Ectodermal cell (in vitro differentiated cells): Measurements from ENCODE around the gene TIMM8B. TPM values are rescaled to one million over a fixed set of nuclear protein-coding genes. Genes with fewer than 3 reads are reported as not detected.
A peak's percentile ranks its signal among the peaks of the same experiment; 100 is the strongest.

Experiments used
- H3K27ac ChIP-seq: 2 replicates; pipeline ENCODE4 v1.7.0; 2013; ENCODE audit warnings: mild to moderate bottlenecking, low read depth, low read length; ENCODE audit not compliant: insufficient read depth, poor library complexity, severe bottlenecking
- H3K27me3 ChIP-seq: 2 replicates; pipeline ENCODE4 v1.7.0; 2013; ENCODE audit warnings: mild to moderate bottlenecking, low read length; ENCODE audit not compliant: insufficient read depth, control insufficient read depth, poor library complexity, severe bottlenecking
- H3K36me3 ChIP-seq: one replicate; pipeline ENCODE4 v1.7.0; 2013; ENCODE audit warnings: low read length; ENCODE audit not compliant: control insufficient read depth, insufficient read depth
- H3K4me1 ChIP-seq: one replicate; pipeline ENCODE4 v1.7.0; 2013; ENCODE audit warnings: low read length; ENCODE audit not compliant: control insufficient read depth, insufficient read depth
- H3K4me3 ChIP-seq: 2 replicates; pipeline ENCODE4 v1.7.0; 2013; ENCODE audit warnings: low read depth, low read length, control low read depth; ENCODE audit not compliant: insufficient read depth
- H3K9me3 ChIP-seq: 2 replicates; pipeline ENCODE4 v1.7.0; 2013; ENCODE audit warnings: mild to moderate bottlenecking, low read length, moderate library complexity; ENCODE audit not compliant: control insufficient read depth
- WGBS, 2 experiments: methylation state at CpG; one replicate each; pipeline ENCODE4 v1.1.7; 2013; ENCODE audit warnings: missing lambda C conversion rate in 2 of 2; 5-methylcytosine and 5-hydroxymethylcytosine counted together
- polyA plus RNA-seq, 4 experiments: library from polyadenylated mRNA; stranded (reverse); fragments of 50-300 nt; gene quantifications; one replicate each; pipeline ENCODE4 v1.2.3, GENCODE V29; 2013

TIMM8B gene
- 86.6 TPM for polyA plus RNA-seq (2013, experiment 1 of 4)
- polyA plus RNA-seq (2013, experiment 2 of 4), result 71.8 TPM
- 76.2 TPM for polyA plus RNA-seq (2013, experiment 3 of 4)
- polyA plus RNA-seq (2013, experiment 4 of 4), result 80.1 TPM

- H3K9me3 ChIP-seq, result no peaks in the 10 kb centered on the region
- H3K4me1 ChIP-seq, result peaks cover 9% of the 10 kb centered on the region
- peaks cover 29% of the 10 kb centered on the region for H3K36me3 ChIP-seq
- H3K27me3 ChIP-seq, result no peaks in the 10 kb centered on the region
- 0% methylated on average over 45 of the region's 45 CpGs for WGBS, 2 experiments
- H3K4me3 ChIP-seq, result peak within 1 kb of the TSS; percentile 99
- H3K27ac ChIP-seq, result peak within 1 kb of the TSS; percentile 19
These were observed at the start of gene TIMM8B, which contains the start of gene SDHD for GRCh38 chr11:112086422-112087191. TSS of gene TIMM8B (minus strand) at chr11:112086756. CDS start at chr11:112086723, 33 bp downstream. TSS of gene SDHD (plus strand) at chr11:112086873. CDS start at chr11:112086908, 35 bp downstream.

- Histone ChIP-seq H3K36me3 (no peaks in the 10 kb centered on the region), H3K27me3 (no peaks in the 10 kb centered on the region), H3K9me3 (no peaks in the 10 kb centered on the region), H3K4me1 (no peaks in the 10 kb centered on the region), H3K4me3 (no peak overlapping the region), H3K27ac (no peak overlapping the region)
- WGBS, 2 experiments, result 95 to 99% methylated on average over 2 of the region's 4 CpGs
These were observed 47.9 kb upstream of the TIMM8B start for GRCh38 chr11:112134473-112134872.

- 92 to 93% methylated on average over 2 of the region's 2 CpGs for WGBS, 2 experiments
- no peak overlapping the region for H3K4me3 ChIP-seq
These were observed 46.2 kb upstream of the TIMM8B start for GRCh38 chr11:112132737-112133136.

GRCh38 chr11:112129656-112130055 is 43.1 kb upstream of the TIMM8B start:
- Histone ChIP-seq H3K27me3 (no peaks in the 10 kb centered on the region), H3K4me3 (no peak overlapping the region), H3K36me3 (no peaks in the 10 kb centered on the region), H3K4me1 (no peaks in the 10 kb centered on the region), H3K27ac (no peak overlapping the region), H3K9me3 (no peaks in the 10 kb centered on the region)
- WGBS, 2 experiments, result 93 to 99% methylated on average over 5 of the region's 5 CpGs

More at GRCh38 chr11:112132737-112133136, 46.2 kb upstream of the TIMM8B start:
- no peaks in the 10 kb centered on the region for H3K9me3 ChIP-seq
- H3K27me3 ChIP-seq, result no peaks in the 10 kb centered on the region
- H3K27ac ChIP-seq, result no peak overlapping the region
- no peaks in the 10 kb centered on the region for H3K4me1 ChIP-seq
- no peaks in the 10 kb centered on the region for H3K36me3 ChIP-seq

- Histone ChIP-seq H3K36me3 (no peaks in the 10 kb centered on the region), H3K27me3 (no peaks in the 10 kb centered on the region), H3K27ac (no peak overlapping the region), H3K9me3 (no peaks in the 10 kb centered on the region), H3K4me3 (no peak overlapping the region), H3K4me1 (no peaks in the 10 kb centered on the region)
- WGBS, 2 experiments, result 84 to 85% methylated on average over 3 of the region's 3 CpGs
These were observed 42.0 kb upstream of the TIMM8B start for GRCh38 chr11:112128483-112129121.

- no peak overlapping the region for H3K4me3 ChIP-seq
- no peak overlapping the region for H3K27ac ChIP-seq
- no peaks in the 10 kb centered on the region for H3K4me1 ChIP-seq
- WGBS, 2 experiments, result 91 to 98% methylated on average over 2 of the region's 2 CpGs
- H3K9me3 ChIP-seq, result no peaks in the 10 kb centered on the region
- H3K27me3 ChIP-seq, result no peaks in the 10 kb centered on the region
- H3K36me3 ChIP-seq, result no peaks in the 10 kb centered on the region
These were observed 40.5 kb upstream of the TIMM8B start for GRCh38 chr11:112127056-112127455.

- H3K27me3 ChIP-seq, result no peaks in the 10 kb centered on the region
- no peaks in the 10 kb centered on the region for H3K4me1 ChIP-seq
- no peak overlapping the region for H3K4me3 ChIP-seq
- 95 to 98% methylated on average over 4 of the region's 4 CpGs for WGBS, 2 experiments
- no peak overlapping the region for H3K27ac ChIP-seq
- H3K9me3 ChIP-seq, result no peaks in the 10 kb centered on the region
- no peaks in the 10 kb centered on the region for H3K36me3 ChIP-seq
These were observed 36.6 kb upstream of the TIMM8B start for GRCh38 chr11:112123129-112123528.

- no peaks in the 10 kb centered on the region for H3K27me3 ChIP-seq
- 88 to 92% methylated on average over 4 to 5 of the region's 5 CpGs for WGBS, 2 experiments
- no peak overlapping the region for H3K4me3 ChIP-seq
- H3K4me1 ChIP-seq, result no peaks in the 10 kb centered on the region
- H3K27ac ChIP-seq, result no peak overlapping the region
- no peaks in the 10 kb centered on the region for H3K36me3 ChIP-seq
- no peaks in the 10 kb centered on the region for H3K9me3 ChIP-seq
These were observed 35.5 kb upstream of the TIMM8B start for GRCh38 chr11:112121981-112122615.

- Histone ChIP-seq H3K27me3 (no peaks in the 10 kb centered on the region), H3K27ac (no peak overlapping the region), H3K9me3 (no peaks in the 10 kb centered on the region), H3K4me3 (no peak overlapping the region), H3K36me3 (no peaks in the 10 kb centered on the region), H3K4me1 (no peaks in the 10 kb centered on the region)
- 86 to 94% methylated on average over 1 to 2 of the region's 2 CpGs for WGBS, 2 experiments
These were observed 31.6 kb upstream of the TIMM8B start for GRCh38 chr11:112118176-112118575.

- Histone ChIP-seq H3K27ac (no peak overlapping the region), H3K4me3 (no peak overlapping the region), H3K9me3 (no peaks in the 10 kb centered on the region), H3K36me3 (no peaks in the 10 kb centered on the region), H3K27me3 (no peaks in the 10 kb centered on the region), H3K4me1 (no peaks in the 10 kb centered on the region)
- WGBS, 2 experiments, result 85 to 86% methylated on average over 5 of the region's 5 CpGs
These were observed 28.8 kb upstream of the TIMM8B start for GRCh38 chr11:112115386-112115785.
